ENCODE data around the gene TSPAN8.
"Not testable (repeated sequence)": the region's sequence is repeated elsewhere in the genome, so short reads cannot be mapped to it uniquely, and the experiment has no call there.

Gene TSPAN8

GRCh38 chr12:71124835-71125460 is 32.9 kb downstream of the TSPAN8 start:
- Histone ChIP-seq H3K9me3 (ENCODE audit: low read length) (no peaks in the 10 kb centered on the region), H3K27me3 (ENCODE audit: control insufficient read depth in 1 of 2, insufficient read depth in 2 of 2, low read length in 2 of 2) (no peaks in the 10 kb centered on the region), H3K9ac (ENCODE audit: low read length) (no peak overlapping the region), H3K4me3 (ENCODE audit: low read depth in 1 of 2, low read length in 2 of 2) (no peak overlapping the region), H3K4me1 (ENCODE audit: insufficient read depth, low read length) (no peaks in the 10 kb centered on the region), H3K27ac (ENCODE audit: low read depth, low read length) (no peak overlapping the region), H3K36me3 (ENCODE audit: insufficient read depth, low read length) (no peaks in the 10 kb centered on the region)

- H3K27ac ChIP-seq (ENCODE audit: low read depth, low read length); H3K4me3 ChIP-seq (ENCODE audit: low read depth in 1 of 2, low read length in 2 of 2); H3K27me3 ChIP-seq (ENCODE audit: control insufficient read depth in 1 of 2, insufficient read depth in 2 of 2, low read length in 2 of 2); H3K36me3 ChIP-seq (ENCODE audit: insufficient read depth, low read length); H3K4me1 ChIP-seq (ENCODE audit: insufficient read depth, low read length); H3K9ac ChIP-seq (ENCODE audit: low read length); H3K9me3 ChIP-seq (ENCODE audit: low read length): not testable (repeated sequence)
Observed at GRCh38 chr12:71113148-71113547, 44.7 kb downstream of the TSPAN8 start.

GRCh38 chr12:71109834-71110233 is 48.0 kb downstream of the TSPAN8 start:
- H3K4me1 ChIP-seq (ENCODE audit: insufficient read depth, low read length): no peaks in the 10 kb centered on the region
- no peaks in the 10 kb centered on the region for H3K27me3 ChIP-seq (ENCODE audit: control insufficient read depth in 1 of 2, insufficient read depth in 2 of 2, low read length in 2 of 2)
- H3K9ac ChIP-seq (ENCODE audit: low read length): no peak overlapping the region
- no peak overlapping the region for H3K27ac ChIP-seq (ENCODE audit: low read depth, low read length)
- H3K4me3 ChIP-seq (ENCODE audit: low read depth in 1 of 2, low read length in 2 of 2): no peak overlapping the region
- no peaks in the 10 kb centered on the region for H3K36me3 ChIP-seq (ENCODE audit: insufficient read depth, low read length)
- no peaks in the 10 kb centered on the region for H3K9me3 ChIP-seq (ENCODE audit: low read length)

GRCh38 chr12:71108355-71108754 is 49.4 kb downstream of the TSPAN8 start:
- no peak overlapping the region for H3K27ac ChIP-seq (ENCODE audit: low read depth, low read length)
- no peak overlapping the region for H3K9ac ChIP-seq (ENCODE audit: low read length)
- no peaks in the 10 kb centered on the region for H3K36me3 ChIP-seq (ENCODE audit: insufficient read depth, low read length)
- H3K9me3 ChIP-seq (ENCODE audit: low read length): no peaks in the 10 kb centered on the region
- no peaks in the 10 kb centered on the region for H3K4me1 ChIP-seq (ENCODE audit: insufficient read depth, low read length)
- no peaks in the 10 kb centered on the region for H3K27me3 ChIP-seq (ENCODE audit: control insufficient read depth in 1 of 2, insufficient read depth in 2 of 2, low read length in 2 of 2)
- H3K4me3 ChIP-seq (ENCODE audit: low read depth in 1 of 2, low read length in 2 of 2): no peak overlapping the region

GRCh38 chr12:71107936-71108335 is 49.9 kb downstream of the TSPAN8 start:
- Histone ChIP-seq H3K9ac (ENCODE audit: low read length) (no peak overlapping the region), H3K4me1 (ENCODE audit: insufficient read depth, low read length) (no peaks in the 10 kb centered on the region), H3K9me3 (ENCODE audit: low read length) (no peaks in the 10 kb centered on the region), H3K36me3 (ENCODE audit: insufficient read depth, low read length) (no peaks in the 10 kb centered on the region), H3K27ac (ENCODE audit: low read depth, low read length) (no peak overlapping the region), H3K4me3 (ENCODE audit: low read depth in 1 of 2, low read length in 2 of 2) (no peak overlapping the region), H3K27me3 (ENCODE audit: control insufficient read depth in 1 of 2, insufficient read depth in 2 of 2, low read length in 2 of 2) (no peaks in the 10 kb centered on the region)

GRCh38 chr12:71105956-71106355 is 51.8 kb downstream of the TSPAN8 start:
- H3K4me1 ChIP-seq (ENCODE audit: insufficient read depth, low read length): no peaks in the 10 kb centered on the region
- no peaks in the 10 kb centered on the region for H3K36me3 ChIP-seq (ENCODE audit: insufficient read depth, low read length)
- no peak overlapping the region for H3K4me3 ChIP-seq (ENCODE audit: low read depth in 1 of 2, low read length in 2 of 2)
- no peaks in the 10 kb centered on the region for H3K9me3 ChIP-seq (ENCODE audit: low read length)
- H3K9ac ChIP-seq (ENCODE audit: low read length): no peak overlapping the region
- no peak overlapping the region for H3K27ac ChIP-seq (ENCODE audit: low read depth, low read length)
- H3K27me3 ChIP-seq (ENCODE audit: control insufficient read depth in 1 of 2, insufficient read depth in 2 of 2, low read length in 2 of 2): no peaks in the 10 kb centered on the region

GRCh38 chr12:71092290-71092689 is 65.5 kb downstream of the TSPAN8 start:
- Histone ChIP-seq H3K4me3 (ENCODE audit: low read depth in 1 of 2, low read length in 2 of 2) (no peak overlapping the region), H3K9ac (ENCODE audit: low read length) (no peak overlapping the region), H3K9me3 (ENCODE audit: low read length) (no peaks in the 10 kb centered on the region), H3K27ac (ENCODE audit: low read depth, low read length) (no peak overlapping the region), H3K4me1 (ENCODE audit: insufficient read depth, low read length) (no peaks in the 10 kb centered on the region), H3K36me3 (ENCODE audit: insufficient read depth, low read length) (no peaks in the 10 kb centered on the region), H3K27me3 (ENCODE audit: control insufficient read depth in 1 of 2, insufficient read depth in 2 of 2, low read length in 2 of 2) (no peaks in the 10 kb centered on the region)

- no peak overlapping the region for H3K27ac ChIP-seq (ENCODE audit: low read depth, low read length)
- H3K4me1 ChIP-seq (ENCODE audit: insufficient read depth, low read length): no peaks in the 10 kb centered on the region
- H3K9me3 ChIP-seq (ENCODE audit: low read length): no peaks in the 10 kb centered on the region
- H3K36me3 ChIP-seq (ENCODE audit: insufficient read depth, low read length): no peaks in the 10 kb centered on the region
- no peak overlapping the region for H3K4me3 ChIP-seq (ENCODE audit: low read depth in 1 of 2, low read length in 2 of 2)
- no peaks in the 10 kb centered on the region for H3K27me3 ChIP-seq (ENCODE audit: control insufficient read depth in 1 of 2, insufficient read depth in 2 of 2, low read length in 2 of 2)
- no peak overlapping the region for H3K9ac ChIP-seq (ENCODE audit: low read length)
Observed at GRCh38 chr12:71090971-71091370, 66.8 kb downstream of the TSPAN8 start.

GRCh38 chr12:71085575-71085974 is 72.2 kb downstream of the TSPAN8 start:
- H3K27me3 ChIP-seq (ENCODE audit: control insufficient read depth in 1 of 2, insufficient read depth in 2 of 2, low read length in 2 of 2): no peaks in the 10 kb centered on the region
- no peaks in the 10 kb centered on the region for H3K9me3 ChIP-seq (ENCODE audit: low read length)
- H3K4me3 ChIP-seq (ENCODE audit: low read depth in 1 of 2, low read length in 2 of 2): no peak overlapping the region
- no peaks in the 10 kb centered on the region for H3K36me3 ChIP-seq (ENCODE audit: insufficient read depth, low read length)
- no peak overlapping the region for H3K9ac ChIP-seq (ENCODE audit: low read length)
- no peak overlapping the region for H3K27ac ChIP-seq (ENCODE audit: low read depth, low read length)
- H3K4me1 ChIP-seq (ENCODE audit: insufficient read depth, low read length): no peaks in the 10 kb centered on the region

GRCh38 chr12:71075743-71076142 is 82.1 kb downstream of the TSPAN8 start:
- Histone ChIP-seq H3K4me3 (ENCODE audit: low read depth in 1 of 2, low read length in 2 of 2) (no peak overlapping the region), H3K27ac (ENCODE audit: low read depth, low read length) (no peak overlapping the region), H3K4me1 (ENCODE audit: insufficient read depth, low read length) (no peaks in the 10 kb centered on the region), H3K9ac (ENCODE audit: low read length) (no peak overlapping the region), H3K27me3 (ENCODE audit: control insufficient read depth in 1 of 2, insufficient read depth in 2 of 2, low read length in 2 of 2) (no peaks in the 10 kb centered on the region), H3K9me3 (ENCODE audit: low read length) (no peaks in the 10 kb centered on the region), H3K36me3 (ENCODE audit: insufficient read depth, low read length) (no peaks in the 10 kb centered on the region)

All from muscle layer of colon (tissue), 2 donors.